ENCODE measurements around the gene HADHA. TPM values are rescaled to one million over a fixed set of nuclear protein-coding genes. Genes with fewer than 3 reads are reported as not detected.
A peak's percentile ranks its signal among the peaks of the same experiment; 100 is the strongest.

The HADHA gene
- total and polyA plus RNA-seq, 5 experiments from 2014 or later: 98.9 to 147 (median 107) TPM

- ATAC-seq (no peak), DNase-seq (no peak)
- POLR2A ChIA-PET: no interaction called here
- Mint-ChIP-seq H3K4me1 (peaks cover 6 to 27% (median 14%) of the 10 kb centered on the region in 4 donors), H3K36me3 (peaks cover 0 to 18% (median 0%) of the 10 kb centered on the region in 3 donors), H3K27ac (peak overlapping the region in 3 of 10 donors; percentile 25 to 70 (median 58)), H3K27me3 (peaks cover 0 to 3% (median 2%) of the 10 kb centered on the region in 5 donors), H3K4me3 (peak overlapping the region in 5 of 10 donors; percentile 18 to 78 (median 48)), H3K9me3 (no peaks in the 10 kb centered on the region)
These were observed 57.3 kb downstream of the HADHA start for GRCh38 chr2:26187114-26187513.

- peaks cover 7 to 27% (median 14%) of the 10 kb centered on the region in 4 donors for H3K4me1 Mint-ChIP-seq
- H3K9me3 Mint-ChIP-seq: no peaks in the 10 kb centered on the region
- ATAC-seq (no peak), DNase-seq (no peak)
- peak overlapping the region in 9 of 10 donors; percentile 20 to 91 (median 53) for H3K27ac Mint-ChIP-seq
- H3K27me3 Mint-ChIP-seq: peaks cover 3 to 12% (median 3%) of the 10 kb centered on the region in 5 donors
- H3K36me3 Mint-ChIP-seq: peaks cover 0 to 8% (median 0%) of the 10 kb centered on the region in 3 donors
- POLR2A ChIA-PET: interaction anchor here (1.0 kb wide), 2 partner anchors 452 to 513 kb away, joined by 3 read pairs; partner anchors contain the start of gene DTNB
- peak overlapping the region; percentile 69 to 90 (median 82) for H3K4me3 Mint-ChIP-seq
These were observed 58.3 kb downstream of the HADHA start for GRCh38 chr2:26185954-26186770.

- Mint-ChIP-seq H3K9me3 (no peaks in the 10 kb centered on the region), H3K4me3 (peak overlapping the region; percentile 69 to 90 (median 82)), H3K4me1 (peaks cover 9 to 27% (median 15%) of the 10 kb centered on the region in 4 donors), H3K36me3 (peaks cover 0 to under 1% (median 0%) of the 10 kb centered on the region in 3 donors), H3K27ac (peak overlapping the region in 9 of 10 donors; percentile 53 to 91 (median 87)), H3K27me3 (peaks cover 8 to 19% (median 9%) of the 10 kb centered on the region in 5 donors)
- POLR2A ChIA-PET: interaction anchor here (0.6 to 2.1 kb wide), 15 partner anchors 10 to 451 kb away, joined by 3 to 9 read pairs (median 4); partner anchors contain the start of genes GAREM2 and RAB10
- ATAC-seq (no peak), DNase-seq (no peak)
These were observed 59.0 kb downstream of the HADHA start for GRCh38 chr2:26185304-26185928.

GRCh38 chr2:26184555-26185303 lies 59.7 kb downstream of the HADHA start:
- DNase-seq: peak; percentile 72 to 91 (median 84)
- peak; percentile 97 to 98 for ATAC-seq
- POLR2A ChIA-PET: interaction anchor here (0.5 to 2.1 kb wide), 21 partner anchors 9 to 866 kb away, joined by 3 to 9 read pairs (median 4); partner anchors contain the start of genes GAREM2 and RAB10
- Mint-ChIP-seq H3K27me3 (peaks cover 13 to 26% (median 14%) of the 10 kb centered on the region in 5 donors), H3K9me3 (no peaks in the 10 kb centered on the region), H3K4me3 (peak overlapping the region; percentile 69 to 90 (median 82)), H3K27ac (peak overlapping the region in 6 of 10 donors; percentile 38 to 91 (median 78)), H3K4me1 (peaks cover 13 to 30% (median 21%) of the 10 kb centered on the region in 4 donors), H3K36me3 (no peaks in the 10 kb centered on the region)

GRCh38 chr2:26184121-26184520 lies 60.3 kb downstream of the HADHA start:
- H3K27ac Mint-ChIP-seq: peak overlapping the region in 9 of 10 donors; percentile 49 to 77 (median 66)
- H3K36me3 Mint-ChIP-seq: no peaks in the 10 kb centered on the region
- no peaks in the 10 kb centered on the region for H3K9me3 Mint-ChIP-seq
- POLR2A ChIA-PET: interaction anchor here (0.5 to 2.1 kb wide), 15 partner anchors 8 to 867 kb away, joined by 3 to 9 read pairs (median 4); partner anchors contain the start of genes GAREM2 and RAB10
- ATAC-seq (no peak), DNase-seq (no peak)
- peaks cover 14 to 33% (median 25%) of the 10 kb centered on the region in 4 donors for H3K4me1 Mint-ChIP-seq
- H3K27me3 Mint-ChIP-seq: peaks cover 15 to 32% (median 16%) of the 10 kb centered on the region in 5 donors
- peak overlapping the region; percentile 44 to 84 (median 74) for H3K4me3 Mint-ChIP-seq

- DNase-seq (no peak), ATAC-seq (no peak)
- Mint-ChIP-seq H3K4me3 (peak overlapping the region; percentile 40 to 84 (median 67)), H3K27ac (peak overlapping the region in 4 of 10 donors; percentile 66 to 81 (median 75)), H3K9me3 (no peaks in the 10 kb centered on the region), H3K27me3 (peaks cover 16 to 35% (median 17%) of the 10 kb centered on the region in 5 donors), H3K4me1 (peaks cover 14 to 35% (median 30%) of the 10 kb centered on the region in 4 donors), H3K36me3 (no peaks in the 10 kb centered on the region)
- POLR2A ChIA-PET: interaction anchor here (0.7 to 2.1 kb wide), 3 partner anchors 10 to 1423 kb away, joined by 4 to 9 read pairs (median 8); partner anchors contain the start of genes GAREM2 and RAB10
These were observed 61.4 kb downstream of the HADHA start for GRCh38 chr2:26182887-26183630.

- Mint-ChIP-seq H3K4me3 (no peak overlapping the region), H3K36me3 (no peaks in the 10 kb centered on the region), H3K27me3 (peaks cover 16 to 36% (median 17%) of the 10 kb centered on the region in 5 donors), H3K4me1 (peaks cover 14 to 34% (median 30%) of the 10 kb centered on the region in 4 donors), H3K27ac (peak overlapping the region in 1 of 10 donors; percentile 56), H3K9me3 (no peaks in the 10 kb centered on the region)
- POLR2A ChIA-PET: no interaction called here
- no peak for ATAC-seq
- no peak for DNase-seq
These were observed 62.0 kb downstream of the HADHA start for GRCh38 chr2:26182441-26182840.

GRCh38 chr2:26179446-26179913 lies 65.0 kb downstream of the HADHA start:
- peaks cover 11 to 21% (median 20%) of the 10 kb centered on the region in 4 donors for H3K4me1 Mint-ChIP-seq
- H3K9me3 Mint-ChIP-seq: no peaks in the 10 kb centered on the region
- ATAC-seq (peak; percentile 3 to 16), DNase-seq (no peak)
- H3K27me3 Mint-ChIP-seq: peaks cover 22 to 65% (median 27%) of the 10 kb centered on the region in 5 donors
- H3K27ac Mint-ChIP-seq: peak overlapping the region in 1 of 10 donors; percentile 63
- POLR2A ChIA-PET: no interaction called here
- H3K4me3 Mint-ChIP-seq: peak overlapping the region; percentile 29 to 81 (median 64)
- H3K36me3 Mint-ChIP-seq: no peaks in the 10 kb centered on the region

GRCh38 chr2:26178746-26179436 lies 65.5 kb downstream of the HADHA start:
- H3K4me3 Mint-ChIP-seq: peak overlapping the region; percentile 29 to 81 (median 68)
- H3K36me3 Mint-ChIP-seq: peaks cover 0 to 2% (median 0%) of the 10 kb centered on the region in 3 donors
- H3K27ac Mint-ChIP-seq: no peak overlapping the region
- ATAC-seq: peak; percentile 58 to 72
- H3K27me3 Mint-ChIP-seq: peaks cover 25 to 71% (median 31%) of the 10 kb centered on the region in 5 donors
- DNase-seq: no peak
- POLR2A ChIA-PET: no interaction called here
- peaks cover 11 to 25% (median 20%) of the 10 kb centered on the region in 4 donors for H3K4me1 Mint-ChIP-seq
- no peaks in the 10 kb centered on the region for H3K9me3 Mint-ChIP-seq

GRCh38 chr2:26178246-26178645 lies 66.2 kb downstream of the HADHA start:
- DNase-seq (no peak), ATAC-seq (no peak)
- POLR2A ChIA-PET: no interaction called here
- Mint-ChIP-seq H3K9me3 (no peaks in the 10 kb centered on the region), H3K27me3 (peaks cover 25 to 77% (median 31%) of the 10 kb centered on the region in 5 donors), H3K4me3 (peak overlapping the region in 6 of 10 donors; percentile 30 to 69 (median 56)), H3K4me1 (peaks cover 11 to 25% (median 17%) of the 10 kb centered on the region in 4 donors), H3K36me3 (peaks cover 0 to 2% (median 0%) of the 10 kb centered on the region in 3 donors), H3K27ac (no peak overlapping the region)

Data from naive thymus-derived CD8-positive, alpha-beta T cell (primary cell).